M059J (cell line): Measurements from ENCODE around the gene THSD4. TPM values are rescaled to one million over a fixed set of nuclear protein-coding genes. Genes with fewer than 3 reads are reported as not detected.

Experiments used
- DNase-seq: peaks from one replicate; pipeline ENCODE4 v3.0.0-alpha.2; 2012; ENCODE audit warnings: low read depth
- total RNA-seq: library from RNA; depleted of rRNA; stranded (reverse); fragments of >200 nt; shearing (Covaris generic); gene quantifications from 2 replicates; pipeline ENCODE4 v1.2.3, GENCODE V29; 2014

THSD4 gene
- total RNA-seq, 1 experiment from 2014 or later = 9.9 TPM

GRCh38 chr15:71543413-71543812, 428.1 kb downstream of the THSD4 start:
- no peak for DNase-seq

GRCh38 chr15:71545223-71545760, 430.0 kb downstream of the THSD4 start:
- DNase-seq = peak; percentile 17

GRCh38 chr15:71545923-71546322, 430.7 kb downstream of the THSD4 start:
- no peak for DNase-seq

GRCh38 chr15:71547011-71547410, 431.7 kb downstream of the THSD4 start:
- no peak for DNase-seq

- DNase-seq = no peak
Measured at GRCh38 chr15:71548401-71548807, 433.1 kb downstream of the THSD4 start.

- DNase-seq = no peak
Measured at GRCh38 chr15:71549091-71549490, 433.8 kb downstream of the THSD4 start.

- DNase-seq = no peak
Measured at GRCh38 chr15:71549697-71550096, 434.4 kb downstream of the THSD4 start.

GRCh38 chr15:71551566-71551965, 436.3 kb downstream of the THSD4 start:
- DNase-seq = no peak

GRCh38 chr15:71559098-71559497, 443.8 kb downstream of the THSD4 start:
- peak; percentile 93 for DNase-seq

- peak; percentile 48 for DNase-seq
Measured at GRCh38 chr15:71559616-71560015, 444.3 kb downstream of the THSD4 start.

GRCh38 chr15:71562251-71562650, 447.0 kb downstream of the THSD4 start:
- DNase-seq = peak; percentile 54

GRCh38 chr15:71564217-71564616, 448.9 kb downstream of the THSD4 start:
- DNase-seq = no peak

GRCh38 chr15:71565006-71565405, 449.7 kb downstream of the THSD4 start:
- DNase-seq = no peak

GRCh38 chr15:71565631-71566160, 450.4 kb downstream of the THSD4 start:
- DNase-seq = peak; percentile 14

GRCh38 chr15:71566226-71566625, 451.0 kb downstream of the THSD4 start:
- DNase-seq = no peak

GRCh38 chr15:71567173-71567572, 451.9 kb downstream of the THSD4 start:
- DNase-seq = no peak

GRCh38 chr15:71568227-71568626, 453.0 kb downstream of the THSD4 start:
- no peak for DNase-seq

- no peak for DNase-seq
Measured at GRCh38 chr15:71570736-71571135, 455.5 kb downstream of the THSD4 start.

GRCh38 chr15:71571641-71572040, 456.4 kb downstream of the THSD4 start:
- DNase-seq = no peak

GRCh38 chr15:71572452-71573053, 457.3 kb downstream of the THSD4 start:
- DNase-seq = peak; percentile 45

- DNase-seq = no peak
Measured at GRCh38 chr15:71573599-71573998, 458.3 kb downstream of the THSD4 start.

GRCh38 chr15:71575474-71576045, 460.3 kb downstream of the THSD4 start:
- DNase-seq = no peak

- DNase-seq = no peak
Measured at GRCh38 chr15:71577071-71577470, 461.8 kb downstream of the THSD4 start.
